Parathyroid adenoma (tissue), 2 donors: ENCODE results near the gene ABCD1.

ENCODE experiments used
- H2AFZ ChIP-seq: fragments of 300-600 bp; sonication (generic); one replicate; pipeline ENCODE4 v1.7.0; 2017; ENCODE audit warnings: antibody characterized with exemption, mild to moderate bottlenecking
- H3K27ac ChIP-seq: fragments of 300-600 bp; sonication (generic); one replicate; pipeline ENCODE4 v1.7.0; 2017
- H3K27me3 ChIP-seq: fragments of 300-600 bp; sonication (generic); one replicate; pipeline ENCODE4 v1.7.0; 2017; ENCODE audit warnings: low read length; ENCODE audit not compliant: control insufficient read depth, insufficient read depth
- H3K36me3 ChIP-seq: fragments of 300-600 bp; sonication (generic); one replicate; pipeline ENCODE4 v1.7.0; 2017; ENCODE audit warnings: low read length; ENCODE audit not compliant: control insufficient read depth, insufficient read depth
- H3K4me1 ChIP-seq: fragments of 300-600 bp; sonication (generic); one replicate; pipeline ENCODE4 v1.7.0; 2017; ENCODE audit warnings: control low read depth
- H3K4me2 ChIP-seq: fragments of 300-600 bp; sonication (generic); one replicate; pipeline ENCODE4 v1.7.0; 2017; ENCODE audit warnings: low read length
- H3K4me3 ChIP-seq: fragments of 300-600 bp; sonication (generic); one replicate; pipeline ENCODE4 v1.7.0; 2017; ENCODE audit warnings: low read depth, low read length
- H3K79me2 ChIP-seq: fragments of 300-600 bp; sonication (generic); one replicate; pipeline ENCODE4 v1.7.0; 2017; ENCODE audit warnings: control low read depth
- H3K9ac ChIP-seq: fragments of 300-600 bp; sonication (generic); one replicate; pipeline ENCODE4 v1.7.0; 2017; ENCODE audit warnings: mild to moderate bottlenecking
- H3K9me3 ChIP-seq: fragments of 300-600 bp; sonication (generic); one replicate; pipeline ENCODE4 v1.7.0; 2017; ENCODE audit warnings: low read length; ENCODE audit not compliant: control insufficient read depth
- CTCF ChIP-seq: fragments of 300-600 bp; sonication (generic); IDR thresholded peaks from one replicate; pipeline ENCODE4 v1.7.0; 2017; ENCODE audit warnings: antibody characterized with exemption, mild to moderate bottlenecking
- donor health status: primary hyperparathyroidism.

Gene ABCD1

GRCh38 chrX:153768311-153769157 lies 43.9 kb downstream of the ABCD1 start:
- no peak overlapping the region for H3K4me3 ChIP-seq
- no peak overlapping the region for H3K27ac ChIP-seq
- H3K9ac ChIP-seq: no peak overlapping the region
- TF ChIP-seq CTCF: no peak
- no peaks in the 10 kb centered on the region for H3K79me2 ChIP-seq
- no peaks in the 10 kb centered on the region for H3K36me3 ChIP-seq
- H3K27me3 ChIP-seq: no peaks in the 10 kb centered on the region
- no peak overlapping the region for H3K4me2 ChIP-seq
- no peaks in the 10 kb centered on the region for H3K9me3 ChIP-seq
- H2AFZ ChIP-seq: no peak overlapping the region
- no peaks in the 10 kb centered on the region for H3K4me1 ChIP-seq

- H3K9ac ChIP-seq: no peak overlapping the region
- H3K9me3 ChIP-seq: no peaks in the 10 kb centered on the region
- H3K27ac ChIP-seq: no peak overlapping the region
- no peaks in the 10 kb centered on the region for H3K27me3 ChIP-seq
- H3K4me2 ChIP-seq: no peak overlapping the region
- no peaks in the 10 kb centered on the region for H3K4me1 ChIP-seq
- no peaks in the 10 kb centered on the region for H3K36me3 ChIP-seq
- no peak for TF ChIP-seq CTCF
- no peak overlapping the region for H2AFZ ChIP-seq
- no peaks in the 10 kb centered on the region for H3K79me2 ChIP-seq
- no peak overlapping the region for H3K4me3 ChIP-seq
These were observed 44.7 kb downstream of the ABCD1 start for GRCh38 chrX:153769158-153769864.

- Histone ChIP-seq H3K9me3 (no peaks in the 10 kb centered on the region), H3K79me2 (no peaks in the 10 kb centered on the region), H3K27me3 (no peaks in the 10 kb centered on the region), H2AFZ (no peak overlapping the region), H3K36me3 (no peaks in the 10 kb centered on the region), H3K4me3 (no peak overlapping the region), H3K27ac (no peak overlapping the region), H3K4me1 (no peaks in the 10 kb centered on the region), H3K4me2 (no peak overlapping the region), H3K9ac (no peak overlapping the region)
- TF ChIP-seq CTCF: no peak
These were observed 45.4 kb downstream of the ABCD1 start for GRCh38 chrX:153769865-153770600.

- TF ChIP-seq CTCF: no peak
- Histone ChIP-seq H3K9me3 (no peaks in the 10 kb centered on the region), H3K9ac (no peak overlapping the region), H3K27ac (no peak overlapping the region), H3K27me3 (no peaks in the 10 kb centered on the region), H3K4me3 (no peak overlapping the region), H3K4me2 (no peak overlapping the region), H3K4me1 (no peaks in the 10 kb centered on the region), H3K36me3 (no peaks in the 10 kb centered on the region), H2AFZ (no peak overlapping the region), H3K79me2 (no peaks in the 10 kb centered on the region)
These were observed 46.2 kb downstream of the ABCD1 start for GRCh38 chrX:153770601-153771414.
